K562 (cell line): ENCODE measurements around the gene VDR. TPM values are rescaled to one million over a fixed set of nuclear protein-coding genes. Genes with fewer than 3 reads are reported as not detected.

Experiments used
- ATAC-seq: fragments of 200-7000 bp; cut with Tn5 transposase; 3 replicates; pipeline ENCODE4 v1.9.1; 2020; ENCODE audit warnings: moderate library complexity
- BruUV-seq: library from RNA; stranded (reverse); fragments of 400-500 nt; replicated peaks from 2 replicates; lab custom pipeline; 2021; lab: Mats Ljungman, UMichigan
- CTCF ChIA-PET: fragments of 300-600 bp; formaldehyde crosslinking; extraction: SDS; loops from one replicate; lab custom pipeline; 2021; ENCODE audit warnings: low intra/inter-chr PET ratio; lab: Yijun Ruan, JAX
- POLR2A ChIA-PET: fragments of 300-600, 350-650 bp; sonication (Branson Sonifier 250); formaldehyde crosslinking; extraction: SDS; loops from one replicate; lab custom pipeline; 2021; ENCODE audit warnings: antibody characterized with exemption, inconsistent platforms; lab: Yijun Ruan, JAX
- DNase-seq, 4 experiments: peaks; one replicate each; pipeline versions ENCODE4 v3.0.0 to v3.0.0-alpha.2; 2011 to 2018; ENCODE audit warnings: low spot score in 3 of 4, mixed read lengths in 3 of 4; ENCODE audit errors: extremely low read depth in 1 of 4
- FAIRE-seq: peaks from 2 replicates; lab custom pipeline; 2011; peaks lifted over from hg19 to GRCh38; lab: Jason Lieb, UNC
- H2AFZ ChIP-seq: 2 replicates; pipeline ENCODE4 v1.6.0; 2011; ENCODE audit warnings: low read depth, low read length, control low read depth, inconsistent platforms
- H3K27ac ChIP-seq: fragments of 200-600 bp; 3 replicates; pipeline ENCODE4 v1.8.0; 2011; ENCODE audit warnings: low read depth, mild to moderate bottlenecking, control low read depth, inconsistent platforms, low read length, moderate library complexity, mixed read lengths; ENCODE audit errors: extremely low read depth
- H3K27me3 ChIP-seq, 2 experiments: fragments of 300-600 bp in 1 of 2; 2 replicates in 1 of 2; 3 replicates in 1 of 2; pipeline versions ENCODE4 v1.6.0 to v1.8.0; 2011; ENCODE audit warnings: inconsistent platforms in 2 of 2, low read length in 2 of 2, mild to moderate bottlenecking in 1 of 2, mixed read lengths in 1 of 2, moderate library complexity in 1 of 2; ENCODE audit not compliant: control insufficient read depth in 2 of 2, insufficient read depth in 2 of 2
- H3K36me3 ChIP-seq: fragments of 300-600 bp; 3 replicates; pipeline ENCODE4 v1.8.0; 2011; ENCODE audit warnings: mild to moderate bottlenecking, low read length, inconsistent platforms; ENCODE audit not compliant: control insufficient read depth, insufficient read depth
- H3K4me1 ChIP-seq, 2 experiments: fragments of 200-600 bp in 1 of 2; replicated peaks in 1 of 2; 2 replicates in 1 of 2; 3 replicates in 1 of 2; pipeline versions ENCODE4 v1.5.1 to v1.8.0; 2011; ENCODE audit warnings: inconsistent platforms in 2 of 2, low read length in 2 of 2, mild to moderate bottlenecking in 1 of 2, mixed read lengths in 1 of 2, moderate library complexity in 1 of 2; ENCODE audit not compliant: control insufficient read depth in 2 of 2, insufficient read depth in 2 of 2
- H3K4me2 ChIP-seq: 2 replicates; pipeline ENCODE4 v1.6.1; 2011; ENCODE audit warnings: low read length, control low read depth, inconsistent platforms, mixed read lengths; ENCODE audit not compliant: insufficient read depth
- H3K4me3 ChIP-seq: fragments of 200-600 bp; sonication (generic), shearing (Covaris generic); 2 replicates; pipeline ENCODE4 v1.5.1; 2016; ENCODE audit warnings: control low read depth, inconsistent platforms
- H3K79me2 ChIP-seq: fragments of 200-600 bp; 3 replicates; pipeline ENCODE4 v1.8.0; 2011; ENCODE audit warnings: low read length, inconsistent platforms; ENCODE audit not compliant: control insufficient read depth, insufficient read depth
- H3K9ac ChIP-seq, 2 experiments: 2 replicates each; pipeline versions ENCODE4 v1.6.0 to v1.6.1; 2011; ENCODE audit warnings: low read depth in 2 of 2, low read length in 2 of 2, control low read depth in 1 of 2, inconsistent platforms in 1 of 2, mild to moderate bottlenecking in 1 of 2, mixed read lengths in 1 of 2; ENCODE audit not compliant: insufficient read depth in 1 of 2
- H3K9me1 ChIP-seq: one replicate; pipeline ENCODE4 v1.6.0; 2011; ENCODE audit warnings: inconsistent platforms, mild to moderate bottlenecking, low read length, moderate library complexity; ENCODE audit not compliant: control insufficient read depth, insufficient read depth
- H3K9me3 ChIP-seq: replicated peaks from 2 replicates; pipeline ENCODE4 v1.5.1; 2011; ENCODE audit warnings: low read depth, low read length, inconsistent platforms; ENCODE audit not compliant: control insufficient read depth, insufficient read depth
- H4K20me1 ChIP-seq: replicated peaks from 2 replicates; pipeline ENCODE4 v1.6.1; 2011; ENCODE audit warnings: low read length, inconsistent platforms, mixed read lengths; ENCODE audit not compliant: control insufficient read depth, insufficient read depth
- CBFA2T3 ChIP-seq: fragments of 450-650 bp; IDR thresholded peaks from 2 replicates; pipeline ENCODE4 v1.6.1; 2017
- DPF2 ChIP-seq: fragments of 450-650 bp; IDR thresholded peaks from 2 replicates; pipeline ENCODE4 v1.6.1; 2016
- PBX2 ChIP-seq, 2 experiments: IDR thresholded peaks in 1 of 2; conservative IDR thresholded peaks in 1 of 2; 2 replicates each; pipeline ENCODE4 v1.6.1; 2016; ENCODE audit warnings: low read depth in 2 of 2, mild to moderate bottlenecking in 1 of 2, missing compliant biosample characterization in 1 of 2, missing genetic modification characterization in 1 of 2, moderate library complexity in 1 of 2
- SIN3B ChIP-seq: fragments of 450-650 bp; IDR thresholded peaks from 2 replicates; pipeline ENCODE4 v1.6.1; 2017; ENCODE audit warnings: low read depth, mild to moderate bottlenecking, moderate library complexity
- TAL1 ChIP-seq: fragments of 450-650 bp; IDR thresholded peaks from 2 replicates; pipeline ENCODE4 v1.6.1; 2016; ENCODE audit warnings: mild to moderate bottlenecking
- TCF3 ChIP-seq: sonication (generic); formaldehyde crosslinking; IDR thresholded peaks from 2 replicates; pipeline ENCODE4 v1.4.0; 2020; ENCODE audit warnings: mild to moderate bottlenecking, missing genetic modification reagents
- THAP12 ChIP-seq: fragments of 250-450 bp; sonication (Bioruptor Pico); IDR thresholded peaks from 2 replicates; pipeline ENCODE4 v1.9.0; 2021; ENCODE audit warnings: mild to moderate bottlenecking, inconsistent platforms
- ZNF408 ChIP-seq: fragments of 250-450 bp; sonication (Bioruptor Pico); IDR thresholded peaks from 2 replicates; pipeline ENCODE4 v1.4.0; 2020; ENCODE audit warnings: low read depth, mild to moderate bottlenecking, moderate library complexity
- ZNF592 ChIP-seq: fragments of 450-650 bp; IDR thresholded peaks from 2 replicates; pipeline ENCODE4 v1.6.1; 2017; ENCODE audit warnings: antibody characterized with exemption, mild to moderate bottlenecking
- WGBS: fragments of 100-300 bp; shearing (Covaris generic); methylation state at CpG from one replicate; pipeline ENCODE4 v1.1.6; 2016; ENCODE audit warnings: low coverage, mixed read lengths; ENCODE audit not compliant: insufficient coverage; ENCODE audit errors: missing lambda C conversion rate; 5-methylcytosine and 5-hydroxymethylcytosine counted together
- in situ Hi-C: fragments of 300-500 bp; cut with MboI; formaldehyde crosslinking; loops from 4 replicates; pipeline ENCODE4 v1.15.0; 2018; ENCODE audit warnings: inconsistent platforms, mixed read lengths
- intact Hi-C: fragments of 100-400 bp; cut with micrococcal nuclease; formaldehyde crosslinking; loops from 2 replicates; pipeline ENCODE4 v1.14.2; 2022
- polyA plus RNA-seq, 8 experiments: library from polyadenylated mRNA; depleted of rRNA in 4 of 8; stranded (reverse) in 5 of 8; unstranded in 3 of 8; fragments of >200 nt; fragmentation: Nextera tagmentation in 2 of 8; fragmentation: Illumina TruSeq in 1 of 8; extraction: Ambion mirVana in 2 of 8; extraction: Trizol in 1 of 8; gene quantifications; 2 replicates each; pipeline versions ENCODE4 v1.2.1 to v1.2.3, GENCODE V29; 2011 to 2014; ENCODE audit warnings: inconsistent platforms in 1 of 8, missing spikeins in 1 of 8
- total RNA-seq, 7 experiments: library from RNA; depleted of rRNA in 6 of 7; stranded (reverse); fragments of >200 nt in 6 of 7; fragmentation: Illumina TruSeq in 2 of 7; extraction: Trizol in 2 of 7; gene quantifications; 2 replicates each; pipeline versions ENCODE4 v1.2.1 to v1.2.3, GENCODE V29; 2011 to 2021; ENCODE audit warnings: low replicate concordance in 1 of 7

VDR gene
- total and polyA plus RNA-seq, 9 of the 15 experiments (the other 6 are each of a cell fraction or from before 2014, with no cell fraction given): 0.61 to 4.8 (median 2.0) TPM

DNA sequence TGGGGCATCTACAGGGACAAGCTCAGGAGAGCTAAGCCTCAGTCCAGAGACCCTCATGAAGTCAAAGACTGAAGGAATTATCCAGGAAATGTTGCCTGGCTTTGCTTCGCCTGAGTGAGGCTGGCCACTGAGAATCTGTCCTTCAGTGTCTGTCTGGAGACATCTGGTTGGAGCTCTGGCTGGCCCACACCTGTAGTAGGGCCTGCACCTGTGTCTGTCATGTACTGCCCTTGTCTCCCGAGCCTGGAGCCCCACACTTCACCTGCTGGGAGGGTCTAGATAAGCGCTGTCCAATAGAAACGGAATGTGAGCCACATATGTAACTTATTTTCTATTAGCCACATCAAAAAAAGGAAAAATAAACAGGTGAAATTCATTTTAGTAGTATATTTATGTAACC, 75.2 kb downstream of the VDR start:
- intact Hi-C loops (no loop called here), in situ Hi-C loops (no loop called here)
- WGBS: 13% methylated on average over 4 of the region's 4 CpGs
- ATAC-seq: peak; percentile 27
- ChIA-PET POLR2A (interaction anchor here (1.0 to 3.4 kb wide), 5 partner anchors 9 to 57 kb away, joined by 3 to 18 read pairs (median 5); no protein-coding TSS in a partner anchor), CTCF (interaction anchor here (0.7 kb wide), 1 partner anchor 243 kb away, joined by 5 read pairs; no protein-coding TSS in a partner anchor)
- TF ChIP-seq ZNF408 (CRISPR knock-in tag): no peak
- peak; percentile 43 for TF ChIP-seq CBFA2T3
- peak; percentile 10; the same call in 1 of the 2 replicates for TF ChIP-seq TAL1
- TF ChIP-seq PBX2 (CRISPR knock-in tag; IDR thresholded peaks at IDR 0.05; ENCODE audit: low read depth): no peak
- no peak for TF ChIP-seq PBX2 (tag; conservative IDR thresholded peaks at IDR 0.05; ENCODE audit: low read depth)
- 0 out of 2 replicates have a peak, but pooled peaks have one; percentile 18 for TF ChIP-seq TCF3 (CRISPR knock-in tag)
- TF ChIP-seq SIN3B: no peak
- TF ChIP-seq THAP12 (CRISPR knock-in tag): no peak
- no peak for TF ChIP-seq ZNF592
- TF ChIP-seq DPF2: no peak
- peak overlapping the region; percentile 78 for H2AFZ ChIP-seq
- H3K27me3 ChIP-seq: no peaks in the 10 kb centered on the region
- no TSS peak for BruUV-seq
- H3K27ac ChIP-seq: peak overlapping the region; percentile 65
- peak in 3 of 4 experiments; percentile 44 to 57 (median 53) for DNase-seq
- peak overlapping the region; percentile 46 to 85; a peak in 3 of 4 replicates for H3K9ac ChIP-seq
- no peaks in the 10 kb centered on the region for H3K36me3 ChIP-seq
- no peaks in the 10 kb centered on the region for H3K9me3 ChIP-seq
- peak; percentile 15 for FAIRE-seq
- H3K79me2 ChIP-seq: peaks cover 6% of the 10 kb centered on the region; the same call in 2 of the 3 replicates
- H3K4me3 ChIP-seq: peak overlapping the region; percentile 11; the same call in 1 of the 2 replicates
- peaks cover 52 to 54% of the 10 kb centered on the region in 2 experiments for H3K4me1 ChIP-seq
- no peaks in the 10 kb centered on the region for H3K9me1 ChIP-seq
- no peaks in the 10 kb centered on the region for H4K20me1 ChIP-seq
- H3K4me2 ChIP-seq: peak overlapping the region; percentile 76
